CD4-positive, alpha-beta memory T cell (primary cell): ENCODE data around the gene SRPK2. TPM values are rescaled to one million over a fixed set of nuclear protein-coding genes. Genes with fewer than 3 reads are reported as not detected.
A peak's percentile ranks its signal among the peaks of the same experiment; 100 is the strongest.

ENCODE experiments used
- CTCF ChIA-PET: fragments of 350-600 bp; sonication (Branson Sonifier 250); formaldehyde crosslinking; loops from one replicate; lab custom pipeline; 2021; ENCODE audit warnings: inconsistent platforms; ENCODE audit not compliant: partially characterized antibody; lab: Charles Lee
- POLR2A ChIA-PET: fragments of 350-600 bp; sonication (Branson Sonifier 250); formaldehyde crosslinking; loops from one replicate; lab custom pipeline; 2021; ENCODE audit not compliant: partially characterized antibody; lab: Charles Lee
- DNase-seq, 5 donors: peaks; one replicate each; pipeline versions ENCODE4 v3.0.0 to v3.0.0-alpha.2; 2020 to 2022; ENCODE audit warnings: mixed read lengths in 1 of 5
- H3K27ac ChIP-seq: one replicate; pipeline ENCODE4 v1.7.0; 2013; ENCODE audit warnings: low read depth, low read length
- H3K27me3 ChIP-seq: 2 replicates; pipeline ENCODE4 v1.7.0; 2013; ENCODE audit warnings: mild to moderate bottlenecking, low read length, moderate library complexity; ENCODE audit not compliant: insufficient read depth
- H3K36me3 ChIP-seq: 2 replicates; pipeline ENCODE4 v1.7.0; 2013; ENCODE audit warnings: mild to moderate bottlenecking, low read length, moderate library complexity; ENCODE audit not compliant: insufficient read depth
- H3K4me1 ChIP-seq: 2 replicates; pipeline ENCODE4 v1.7.0; 2013; ENCODE audit warnings: mild to moderate bottlenecking, low read length, moderate library complexity; ENCODE audit not compliant: insufficient read depth
- H3K4me3 ChIP-seq, 2 donors: one replicate each; pipeline ENCODE4 v1.7.0; 2013; ENCODE audit warnings: low read length in 2 of 2, mild to moderate bottlenecking in 1 of 2
- H3K9me3 ChIP-seq, 2 donors: one replicate each; pipeline ENCODE4 v1.7.0; 2013; ENCODE audit warnings: low read length in 2 of 2, control low read depth in 1 of 2; ENCODE audit not compliant: control insufficient read depth in 1 of 2
- H3K27ac Mint-ChIP-seq, 7 donors: one replicate each; pipeline ENCODE4 v1.8.0; 2020 to 2021; ENCODE audit warnings: mixed read lengths in 7 of 7, mild to moderate bottlenecking in 6 of 7, inconsistent platforms in 3 of 7, moderate library complexity in 3 of 7
- H3K27me3 Mint-ChIP-seq, 2 donors: one replicate each; pipeline ENCODE4 v1.8.0; 2020 to 2021; ENCODE audit warnings: mixed read lengths in 2 of 2
- H3K36me3 Mint-ChIP-seq, 2 donors: one replicate each; pipeline ENCODE4 v1.8.0; 2020 to 2021; ENCODE audit warnings: mixed read lengths in 2 of 2, inconsistent platforms in 1 of 2, mild to moderate bottlenecking in 1 of 2
- H3K4me1 Mint-ChIP-seq, 4 donors: one replicate each; pipeline ENCODE4 v1.8.0; 2020 to 2021; ENCODE audit warnings: mixed read lengths in 4 of 4, mild to moderate bottlenecking in 1 of 4
- H3K4me3 Mint-ChIP-seq, 8 donors: one replicate each; pipeline ENCODE4 v1.8.0; 2020 to 2021; ENCODE audit warnings: mixed read lengths in 8 of 8, mild to moderate bottlenecking in 7 of 8, moderate library complexity in 6 of 8, inconsistent platforms in 3 of 8
- H3K9me3 Mint-ChIP-seq, 8 donors: one replicate each; pipeline ENCODE4 v1.8.0; 2020 to 2021; ENCODE audit warnings: mixed read lengths in 8 of 8, mild to moderate bottlenecking in 5 of 8, inconsistent platforms in 3 of 8, moderate library complexity in 1 of 8
- intact Hi-C: fragments of 100-400 bp; cut with micrococcal nuclease; formaldehyde crosslinking; loops from one replicate; pipeline ENCODE4 v1.15.1; 2023
- polyA plus RNA-seq, 2 donors: library from polyadenylated mRNA; unstranded; fragments of 300-500 nt; fragmentation: Illumina TruSeq; gene quantifications; one replicate each; pipeline ENCODE4 v1.2.3, GENCODE V29; 2021
- total RNA-seq, 2 experiments: library from RNA; stranded (reverse); gene quantifications; one replicate each; pipeline ENCODE4 v1.2.3, GENCODE V29; 2021

Gene SRPK2
- total and polyA plus RNA-seq, 4 experiments from 2014 or later, result 36.0 to 55.2 (median 51.7) TPM

DNA sequence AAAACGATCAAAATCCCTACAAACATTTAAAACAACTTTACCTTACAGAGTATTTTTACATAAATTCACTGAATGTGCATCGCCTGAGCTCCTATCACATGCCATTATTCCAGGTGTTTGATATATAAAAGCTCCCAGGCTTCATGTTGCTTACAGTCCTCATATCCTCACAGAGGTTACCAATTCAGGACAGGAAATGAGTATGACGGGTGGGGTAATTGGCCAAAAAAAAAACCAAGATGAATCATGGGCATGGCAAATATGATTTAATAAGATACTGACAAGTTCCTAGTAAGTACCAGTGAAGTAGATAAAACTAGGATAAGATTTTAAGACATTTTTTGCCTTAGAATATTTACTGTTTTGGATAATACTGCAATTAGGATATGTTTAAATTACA lies 238.9 kb downstream of the SRPK2 start:
- peaks cover 6% of the 10 kb centered on the region for H3K4me1 ChIP-seq
- no peak overlapping the region for H3K27ac Mint-ChIP-seq
- no peak for DNase-seq
- peaks cover 5 to 8% (median 6%) of the 10 kb centered on the region in 4 donors for H3K4me1 Mint-ChIP-seq
- no peak overlapping the region for H3K4me3 Mint-ChIP-seq
- no peaks in the 10 kb centered on the region for H3K27me3 Mint-ChIP-seq
- intact Hi-C loops, result no loop called here
- no peak overlapping the region for H3K4me3 ChIP-seq
- no peaks in the 10 kb centered on the region for H3K9me3 ChIP-seq
- peaks cover 6% of the 10 kb centered on the region for H3K36me3 ChIP-seq
- H3K27ac ChIP-seq, result no peak overlapping the region
- CTCF ChIA-PET, result no interaction called here
- H3K36me3 Mint-ChIP-seq, result peaks cover 7 to 29% of the 10 kb centered on the region in 2 donors
- no peaks in the 10 kb centered on the region for H3K9me3 Mint-ChIP-seq
- POLR2A ChIA-PET, result no interaction called here
- no peaks in the 10 kb centered on the region for H3K27me3 ChIP-seq

DNA sequence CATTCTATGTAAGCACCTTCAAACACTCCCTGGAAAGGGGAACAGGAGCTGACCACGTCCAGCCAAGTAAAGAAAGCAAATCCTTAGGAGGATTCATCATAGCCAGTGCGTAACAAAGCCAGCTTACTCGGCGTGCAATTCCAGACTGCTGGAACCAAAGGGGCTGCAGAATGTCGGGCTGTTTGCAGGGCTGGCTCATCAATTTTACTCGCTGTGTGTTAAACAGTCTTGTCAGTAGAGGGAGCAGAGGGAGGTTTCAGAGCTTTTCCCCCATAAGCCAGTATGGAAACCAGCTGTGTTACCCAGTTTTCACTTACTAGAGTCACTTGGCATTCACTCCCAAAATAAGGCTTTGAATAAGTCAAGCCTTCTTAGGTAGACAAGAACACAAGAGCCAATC lies 247.7 kb downstream of the SRPK2 start:
- H3K27ac Mint-ChIP-seq, result no peak overlapping the region
- POLR2A ChIA-PET, result interaction anchor here (0.7 kb wide), 1 partner anchor 163 kb away, joined by 3 read pairs; no protein-coding TSS in a partner anchor
- no peaks in the 10 kb centered on the region for H3K4me1 ChIP-seq
- H3K9me3 Mint-ChIP-seq, result no peaks in the 10 kb centered on the region
- intact Hi-C loops, result no loop called here
- no peaks in the 10 kb centered on the region for H3K27me3 ChIP-seq
- CTCF ChIA-PET, result interaction anchor here (0.7 to 1.2 kb wide), 4 partner anchors 10 to 347 kb away, joined by 3 to 5 read pairs (median 3); no protein-coding TSS in a partner anchor
- no peak overlapping the region for H3K4me3 Mint-ChIP-seq
- peaks cover 36 to 74% of the 10 kb centered on the region in 2 donors for H3K36me3 Mint-ChIP-seq
- H3K27ac ChIP-seq, result no peak overlapping the region
- H3K27me3 Mint-ChIP-seq, result no peaks in the 10 kb centered on the region
- peaks cover 9% of the 10 kb centered on the region for H3K36me3 ChIP-seq
- H3K9me3 ChIP-seq, result no peaks in the 10 kb centered on the region
- peak in 1 of 5 donors; percentile 2 for DNase-seq
- peaks cover 13 to 26% (median 21%) of the 10 kb centered on the region in 4 donors for H3K4me1 Mint-ChIP-seq
- H3K4me3 ChIP-seq, result no peak overlapping the region

DNA sequence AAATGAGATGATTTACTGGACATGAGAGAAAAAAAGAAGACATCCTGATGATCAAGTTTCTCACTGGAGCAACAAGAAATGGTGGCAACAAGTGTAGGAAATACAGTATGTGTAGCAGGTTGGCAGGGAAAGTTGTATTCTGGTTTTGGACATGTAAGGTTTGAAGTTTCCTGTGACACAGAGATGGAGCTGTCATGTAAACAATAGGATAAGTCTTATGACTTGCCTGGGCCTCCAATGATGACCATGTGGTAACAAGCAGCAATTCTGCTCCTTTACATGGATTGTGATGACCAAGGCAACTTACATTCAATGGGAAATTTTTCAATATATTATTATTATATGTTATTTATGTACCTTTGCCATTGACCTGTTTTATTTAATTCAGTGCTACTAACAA lies 249.3 kb downstream of the SRPK2 start:
- no peaks in the 10 kb centered on the region for H3K9me3 Mint-ChIP-seq
- Histone ChIP-seq H3K9me3 (no peaks in the 10 kb centered on the region), H3K4me3 (no peak overlapping the region), H3K4me1 (no peaks in the 10 kb centered on the region), H3K27me3 (no peaks in the 10 kb centered on the region), H3K36me3 (peaks cover 9% of the 10 kb centered on the region), H3K27ac (no peak overlapping the region)
- no peaks in the 10 kb centered on the region for H3K27me3 Mint-ChIP-seq
- intact Hi-C loops, result no loop called here
- H3K36me3 Mint-ChIP-seq, result peaks cover 41 to 66% of the 10 kb centered on the region in 2 donors
- ChIA-PET CTCF (interaction anchor here (1.1 kb wide), 1 partner anchor 201 kb away, joined by 3 read pairs; no protein-coding TSS in a partner anchor), POLR2A (no interaction called here)
- DNase-seq, result no peak
- H3K4me3 Mint-ChIP-seq, result no peak overlapping the region
- peak overlapping the region in 2 of 7 donors; percentile 19 to 54 for H3K27ac Mint-ChIP-seq
- peaks cover 13 to 24% (median 19%) of the 10 kb centered on the region in 4 donors for H3K4me1 Mint-ChIP-seq

DNA sequence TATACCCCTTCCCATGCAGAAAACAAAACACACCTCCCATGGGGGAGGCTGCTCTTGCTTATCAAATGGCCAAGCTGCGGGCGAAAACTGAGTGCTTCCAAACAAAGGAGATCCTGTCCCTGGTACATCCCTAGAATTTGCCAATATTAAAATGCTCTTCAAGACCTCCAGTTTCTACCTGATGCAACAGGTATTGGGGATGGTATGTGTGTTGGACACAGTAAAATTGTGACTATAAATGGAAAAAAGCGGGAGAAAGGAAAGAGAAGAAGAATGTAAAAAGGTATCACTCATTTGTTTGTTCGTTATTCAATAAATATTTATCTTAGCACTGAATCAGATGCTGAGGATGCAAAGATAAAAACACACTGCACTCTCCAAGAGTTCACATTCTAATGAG lies 250.8 kb downstream of the SRPK2 start:
- no peaks in the 10 kb centered on the region for H3K27me3 Mint-ChIP-seq
- DNase-seq, result no peak
- ChIA-PET CTCF (interaction anchor here (1.6 kb wide), 1 partner anchor 157 kb away, joined by 4 read pairs; no protein-coding TSS in a partner anchor), POLR2A (no interaction called here)
- no peak overlapping the region for H3K27ac ChIP-seq
- H3K4me1 ChIP-seq, result no peaks in the 10 kb centered on the region
- no peaks in the 10 kb centered on the region for H3K9me3 Mint-ChIP-seq
- no peaks in the 10 kb centered on the region for H3K27me3 ChIP-seq
- H3K36me3 Mint-ChIP-seq, result peaks cover 45 to 66% of the 10 kb centered on the region in 2 donors
- no peak overlapping the region for H3K4me3 ChIP-seq
- peaks cover 19 to 28% (median 23%) of the 10 kb centered on the region in 4 donors for H3K4me1 Mint-ChIP-seq
- peak overlapping the region in 3 of 7 donors; percentile 9 to 70 (median 63) for H3K27ac Mint-ChIP-seq
- intact Hi-C loops, result no loop called here
- peaks cover 20% of the 10 kb centered on the region for H3K36me3 ChIP-seq
- no peaks in the 10 kb centered on the region for H3K9me3 ChIP-seq
- no peak overlapping the region for H3K4me3 Mint-ChIP-seq

DNA sequence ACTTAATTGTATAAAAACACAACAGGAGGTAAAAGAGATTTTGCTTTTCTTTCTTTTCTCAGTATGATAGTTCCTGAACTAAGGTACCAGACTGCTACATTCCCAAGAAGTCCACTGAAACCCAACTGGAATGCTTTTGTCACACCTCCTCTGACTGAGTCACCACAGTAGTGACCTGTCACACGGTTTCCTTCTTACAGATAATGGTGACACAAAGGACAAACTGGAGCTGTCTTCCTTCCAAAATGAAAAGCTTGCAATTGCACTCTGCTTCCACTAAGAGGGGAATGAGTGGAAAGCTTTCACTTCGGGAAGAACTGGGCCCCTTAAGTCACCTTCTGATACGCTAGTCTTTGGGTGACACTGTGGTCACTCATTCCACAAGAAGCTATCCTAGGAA lies 252.5 kb downstream of the SRPK2 start:
- Mint-ChIP-seq H3K27me3 (no peaks in the 10 kb centered on the region), H3K36me3 (peaks cover 39 to 58% of the 10 kb centered on the region in 2 donors), H3K27ac (peak overlapping the region in 1 of 7 donors; percentile 52), H3K4me3 (no peak overlapping the region), H3K4me1 (peaks cover 17 to 27% (median 25%) of the 10 kb centered on the region in 4 donors), H3K9me3 (no peaks in the 10 kb centered on the region)
- DNase-seq, result no peak
- POLR2A ChIA-PET, result no interaction called here
- CTCF ChIA-PET, result interaction anchor here (1.3 to 1.6 kb wide), 3 partner anchors 10 to 294 kb away, joined by 4 to 5 read pairs (median 4); no protein-coding TSS in a partner anchor
- Histone ChIP-seq H3K36me3 (peaks cover 22% of the 10 kb centered on the region), H3K9me3 (no peaks in the 10 kb centered on the region), H3K4me3 (no peak overlapping the region), H3K27me3 (no peaks in the 10 kb centered on the region), H3K4me1 (peaks cover under 1% of the 10 kb centered on the region), H3K27ac (no peak overlapping the region)
- intact Hi-C loops, result no loop called here

DNA sequence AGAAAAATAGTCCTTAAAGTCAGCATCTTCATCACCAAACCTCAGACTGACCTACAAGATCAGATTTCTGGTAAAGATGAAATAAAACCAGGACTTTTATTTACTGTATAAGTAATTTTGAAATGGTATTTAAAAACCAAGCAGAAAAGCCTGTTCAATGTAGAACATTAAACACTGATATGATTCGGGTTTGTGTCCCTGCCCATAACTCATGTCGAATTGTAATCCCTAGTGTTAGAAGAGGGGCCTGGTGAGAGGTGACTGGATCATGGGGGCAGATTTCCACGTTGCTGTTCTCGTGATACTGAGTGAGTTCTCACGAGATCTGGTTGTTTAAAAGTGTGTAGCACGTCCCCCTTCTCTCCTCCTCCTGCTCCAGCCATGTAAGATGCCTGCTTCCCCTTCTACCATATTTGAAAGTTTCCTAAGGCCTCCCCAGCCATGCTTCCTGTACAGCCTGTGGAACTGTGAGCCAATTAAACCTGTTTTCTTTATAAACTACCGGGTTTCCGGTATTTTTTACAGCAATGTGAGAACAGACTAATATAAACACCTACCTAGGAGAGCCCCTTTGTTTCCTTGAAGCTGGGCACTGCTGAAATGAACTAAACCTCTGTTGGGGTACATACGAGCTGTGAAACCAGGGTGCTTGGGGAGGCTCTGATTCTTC lies 254.6 kb downstream of the SRPK2 start:
- peak overlapping the region in 4 of 7 donors; percentile 23 to 76 (median 47) for H3K27ac Mint-ChIP-seq
- no peak overlapping the region for H3K4me3 ChIP-seq
- peaks cover 22 to 28% (median 25%) of the 10 kb centered on the region in 4 donors for H3K4me1 Mint-ChIP-seq

DNA sequence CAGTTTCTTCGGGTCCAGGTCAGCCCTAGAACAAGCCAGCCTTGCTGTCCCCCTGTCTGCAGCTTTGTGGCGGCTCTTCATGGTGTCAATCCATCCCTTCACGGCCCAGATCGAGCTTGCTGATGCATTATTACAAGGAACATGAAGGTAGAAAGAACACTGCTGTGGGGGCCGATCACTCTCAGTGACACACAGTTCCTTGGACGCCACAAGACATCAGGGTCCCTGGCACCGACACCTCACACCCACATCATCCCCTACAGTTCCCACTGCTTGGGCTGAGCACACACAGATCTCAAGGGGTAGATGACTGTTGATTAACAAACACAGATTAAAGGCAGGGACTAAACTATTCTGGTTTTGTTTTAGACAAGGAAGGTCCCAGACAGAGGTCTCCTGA lies 255.4 kb downstream of the SRPK2 start:
- peak overlapping the region in 5 of 7 donors; percentile 7 to 79 (median 76) for H3K27ac Mint-ChIP-seq
- peaks cover 22% of the 10 kb centered on the region for H3K36me3 ChIP-seq
- intact Hi-C loops, result no loop called here

More for the DNA sequence above, 254.6 kb downstream of the SRPK2 start:
- intact Hi-C loops, result no loop called here
- H3K36me3 Mint-ChIP-seq, result peaks cover 39 to 57% of the 10 kb centered on the region in 2 donors
- no peak overlapping the region for H3K4me3 Mint-ChIP-seq
- H3K9me3 Mint-ChIP-seq, result peaks cover 0 to 1% (median 0%) of the 10 kb centered on the region in 8 donors
- DNase-seq, result no peak
- Histone ChIP-seq H3K4me1 (peaks cover 6% of the 10 kb centered on the region), H3K27me3 (no peaks in the 10 kb centered on the region), H3K9me3 (no peaks in the 10 kb centered on the region), H3K27ac (no peak overlapping the region), H3K36me3 (peaks cover 22% of the 10 kb centered on the region)
- ChIA-PET POLR2A (no interaction called here), CTCF (no interaction called here)
- no peaks in the 10 kb centered on the region for H3K27me3 Mint-ChIP-seq

More for the DNA sequence above, 255.4 kb downstream of the SRPK2 start:
- no peaks in the 10 kb centered on the region for H3K27me3 Mint-ChIP-seq
- ChIA-PET POLR2A (no interaction called here), CTCF (no interaction called here)
- H3K4me1 ChIP-seq, result peaks cover 6% of the 10 kb centered on the region
- peaks cover 19 to 27% (median 24%) of the 10 kb centered on the region in 4 donors for H3K4me1 Mint-ChIP-seq
- peaks cover 0 to 1% (median 0%) of the 10 kb centered on the region in 8 donors for H3K9me3 Mint-ChIP-seq
- H3K36me3 Mint-ChIP-seq, result peaks cover 36 to 55% of the 10 kb centered on the region in 2 donors
- H3K27me3 ChIP-seq, result no peaks in the 10 kb centered on the region
- DNase-seq, result no peak
- no peaks in the 10 kb centered on the region for H3K9me3 ChIP-seq
- no peak overlapping the region for H3K4me3 ChIP-seq
- H3K27ac ChIP-seq, result no peak overlapping the region
- no peak overlapping the region for H3K4me3 Mint-ChIP-seq
